ENCODE data around the gene ATF7. TPM values are rescaled to one million over a fixed set of nuclear protein-coding genes. Genes with fewer than 3 reads are reported as not detected.

The ATF7 gene
- total RNA-seq, 1 donor from 2014 or later = 42.2 TPM

- Mint-ChIP-seq H3K9me3 (no peaks in the 10 kb centered on the region), H3K27me3 (no peaks in the 10 kb centered on the region), H3K4me1 (ENCODE audit: unreplicated experiment) (peaks cover 12% of the 10 kb centered on the region), H3K36me3 (peaks cover 51% of the 10 kb centered on the region), H3K4me3 (no peak overlapping the region), H3K27ac (no peak overlapping the region)
- TF ChIP-seq, protein P1, sequence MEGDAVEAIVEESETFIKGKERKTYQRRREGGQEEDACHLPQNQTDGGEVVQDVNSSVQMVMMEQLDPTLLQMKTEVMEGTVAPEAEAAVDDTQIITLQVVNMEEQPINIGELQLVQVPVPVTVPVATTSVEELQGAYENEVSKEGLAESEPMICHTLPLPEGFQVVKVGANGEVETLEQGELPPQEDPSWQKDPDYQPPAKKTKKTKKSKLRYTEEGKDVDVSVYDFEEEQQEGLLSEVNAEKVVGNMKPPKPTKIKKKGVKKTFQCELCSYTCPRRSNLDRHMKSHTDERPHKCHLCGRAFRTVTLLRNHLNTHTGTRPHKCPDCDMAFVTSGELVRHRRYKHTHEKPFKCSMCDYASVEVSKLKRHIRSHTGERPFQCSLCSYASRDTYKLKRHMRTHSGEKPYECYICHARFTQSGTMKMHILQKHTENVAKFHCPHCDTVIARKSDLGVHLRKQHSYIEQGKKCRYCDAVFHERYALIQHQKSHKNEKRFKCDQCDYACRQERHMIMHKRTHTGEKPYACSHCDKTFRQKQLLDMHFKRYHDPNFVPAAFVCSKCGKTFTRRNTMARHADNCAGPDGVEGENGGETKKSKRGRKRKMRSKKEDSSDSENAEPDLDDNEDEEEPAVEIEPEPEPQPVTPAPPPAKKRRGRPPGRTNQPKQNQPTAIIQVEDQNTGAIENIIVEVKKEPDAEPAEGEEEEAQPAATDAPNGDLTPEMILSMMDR (conservative IDR thresholded peaks at IDR 0.05) = no peak
- DNase-seq (ENCODE audit: extremely low spot score, unreplicated experiment) = no peak
Observed at GRCh38 chr12:53468282-53468681, 157.9 kb downstream of the ATF7 start.

DNA sequence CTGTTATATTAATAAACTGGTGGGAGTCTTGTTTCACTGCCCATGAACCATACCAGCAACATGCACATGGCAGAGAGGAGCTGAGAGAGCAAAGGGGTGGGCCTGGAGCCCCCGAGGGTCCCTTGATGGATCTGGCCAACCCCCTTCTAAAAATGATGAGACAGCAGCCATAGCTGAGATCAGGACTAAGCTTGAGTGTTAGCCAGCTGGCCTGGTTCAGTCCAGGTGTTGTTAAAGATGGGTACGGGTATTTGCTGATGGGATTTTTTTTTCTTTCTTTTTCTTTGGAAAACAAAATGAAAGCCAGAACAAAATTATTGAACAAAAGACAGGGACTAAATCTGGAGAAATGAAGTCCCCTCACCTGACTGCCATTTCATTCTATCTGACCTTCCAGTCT is 158.3 kb downstream of the ATF7 start:
- H3K4me1 Mint-ChIP-seq (ENCODE audit: unreplicated experiment) = peaks cover 12% of the 10 kb centered on the region
- H3K9me3 Mint-ChIP-seq = no peaks in the 10 kb centered on the region
- peaks cover 54% of the 10 kb centered on the region for H3K36me3 Mint-ChIP-seq
- H3K27ac Mint-ChIP-seq = no peak overlapping the region
- DNase-seq (ENCODE audit: extremely low spot score, unreplicated experiment) = no peak
- H3K27me3 Mint-ChIP-seq = no peaks in the 10 kb centered on the region
- TF ChIP-seq, protein P1 (conservative IDR thresholded peaks at IDR 0.05) = no peak
- no peak overlapping the region for H3K4me3 Mint-ChIP-seq

GRCh38 chr12:53467082-53467481 is 159.1 kb downstream of the ATF7 start:
- no peaks in the 10 kb centered on the region for H3K27me3 Mint-ChIP-seq
- H3K4me1 Mint-ChIP-seq (ENCODE audit: unreplicated experiment) = peaks cover 12% of the 10 kb centered on the region
- no peak for DNase-seq (ENCODE audit: extremely low spot score, unreplicated experiment)
- H3K36me3 Mint-ChIP-seq = peaks cover 55% of the 10 kb centered on the region
- TF ChIP-seq, protein P1 (conservative IDR thresholded peaks at IDR 0.05) = no peak
- H3K27ac Mint-ChIP-seq = peak overlapping the region; percentile 56
- H3K9me3 Mint-ChIP-seq = no peaks in the 10 kb centered on the region
- H3K4me3 Mint-ChIP-seq = no peak overlapping the region

DNA sequence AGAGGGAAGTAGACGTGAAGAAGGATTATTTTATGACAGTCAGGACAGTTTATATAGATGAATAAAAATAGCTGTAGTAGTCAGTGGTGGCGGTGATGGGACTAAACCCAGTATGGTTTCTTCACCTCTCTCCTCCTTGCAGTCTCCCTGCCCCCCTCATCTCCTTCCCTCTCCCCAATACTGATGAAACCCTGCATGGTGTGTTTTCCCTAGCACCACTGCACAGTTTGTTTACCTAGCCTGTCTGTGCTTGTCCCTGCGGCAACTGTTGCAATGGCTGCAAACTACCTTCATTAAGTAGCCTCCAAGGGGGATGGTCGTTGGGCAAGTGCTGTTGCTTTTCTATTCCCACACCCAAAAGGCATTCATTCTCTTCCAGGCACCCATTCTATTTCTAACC is 159.5 kb downstream of the ATF7 start:
- H3K36me3 Mint-ChIP-seq = peaks cover 54% of the 10 kb centered on the region
- no peak overlapping the region for H3K4me3 Mint-ChIP-seq
- TF ChIP-seq, protein P1 (conservative IDR thresholded peaks at IDR 0.05) = no peak
- DNase-seq (ENCODE audit: extremely low spot score, unreplicated experiment) = no peak
- H3K27ac Mint-ChIP-seq = peak overlapping the region; percentile 56
- H3K27me3 Mint-ChIP-seq = no peaks in the 10 kb centered on the region
- peaks cover 11% of the 10 kb centered on the region for H3K4me1 Mint-ChIP-seq (ENCODE audit: unreplicated experiment)
- no peaks in the 10 kb centered on the region for H3K9me3 Mint-ChIP-seq

DNA sequence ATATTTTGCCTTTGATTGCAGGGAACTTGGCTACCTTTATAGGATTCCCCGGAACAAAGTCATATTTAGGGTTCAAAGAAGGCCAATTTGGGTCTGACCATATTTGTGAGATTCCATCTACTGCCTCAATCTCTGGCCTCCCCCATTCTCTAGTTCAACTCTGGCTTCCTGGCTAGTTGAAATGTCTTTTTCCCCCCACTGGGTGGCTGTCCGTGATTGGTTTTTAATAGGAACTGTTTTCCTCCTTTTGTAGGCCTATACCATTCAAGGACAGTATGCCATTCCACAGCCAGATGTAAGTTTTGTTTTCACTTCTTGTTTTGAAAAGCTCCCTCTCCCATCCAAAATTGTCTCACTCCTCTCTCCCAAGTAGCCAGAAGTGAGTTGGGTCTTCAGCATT is 160.5 kb downstream of the ATF7 start:
- Mint-ChIP-seq H3K27ac (peak overlapping the region; percentile 11), H3K36me3 (peaks cover 54% of the 10 kb centered on the region), H3K4me3 (no peak overlapping the region), H3K27me3 (no peaks in the 10 kb centered on the region), H3K9me3 (no peaks in the 10 kb centered on the region), H3K4me1 (ENCODE audit: unreplicated experiment) (peaks cover 10% of the 10 kb centered on the region)
- DNase-seq (ENCODE audit: extremely low spot score, unreplicated experiment) = no peak
- TF ChIP-seq, protein P1 (conservative IDR thresholded peaks at IDR 0.05) = peak; percentile 23
